ENCODE results near the gene KIF13A. TPM values are rescaled to one million over a fixed set of nuclear protein-coding genes. Genes with fewer than 3 reads are reported as not detected.

The KIF13A gene
- total and polyA plus RNA-seq, 2 experiments from 2014 or later: 39.1 to 96.9 TPM

DNA sequence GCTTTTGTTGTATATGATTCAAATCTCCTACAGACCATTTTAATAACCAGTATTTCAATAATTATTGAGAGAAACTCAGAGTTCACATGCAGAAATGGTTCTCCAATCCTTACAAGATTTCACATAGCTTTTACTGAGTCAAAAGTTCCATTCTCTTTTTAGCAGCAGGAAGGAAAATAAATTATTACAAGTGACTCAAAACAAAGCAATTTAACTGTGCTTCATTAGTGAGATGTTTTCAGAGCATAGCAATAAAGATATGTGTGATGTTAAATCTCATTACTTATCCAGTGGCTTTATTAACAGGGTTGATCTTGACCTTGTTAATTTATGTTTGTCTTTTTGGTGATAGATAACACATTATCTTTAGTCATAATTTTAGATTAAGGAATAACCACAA is 22.0 kb downstream of the KIF13A start:
- Histone ChIP-seq H3K36me3 (no peaks in the 10 kb centered on the region), H3K27me3 (no peaks in the 10 kb centered on the region), H3K4me1 (ENCODE audit: low read depth) (peaks cover 19% of the 10 kb centered on the region), H3K27ac (no peak overlapping the region), H3K9me3 (ENCODE audit: low read depth) (no peaks in the 10 kb centered on the region), H3K4me3 (no peak overlapping the region)
- no peak for DNase-seq (ENCODE audit: low read depth in 1 of 2, low spot score in 1 of 2)
- TF ChIP-seq, protein P1, sequence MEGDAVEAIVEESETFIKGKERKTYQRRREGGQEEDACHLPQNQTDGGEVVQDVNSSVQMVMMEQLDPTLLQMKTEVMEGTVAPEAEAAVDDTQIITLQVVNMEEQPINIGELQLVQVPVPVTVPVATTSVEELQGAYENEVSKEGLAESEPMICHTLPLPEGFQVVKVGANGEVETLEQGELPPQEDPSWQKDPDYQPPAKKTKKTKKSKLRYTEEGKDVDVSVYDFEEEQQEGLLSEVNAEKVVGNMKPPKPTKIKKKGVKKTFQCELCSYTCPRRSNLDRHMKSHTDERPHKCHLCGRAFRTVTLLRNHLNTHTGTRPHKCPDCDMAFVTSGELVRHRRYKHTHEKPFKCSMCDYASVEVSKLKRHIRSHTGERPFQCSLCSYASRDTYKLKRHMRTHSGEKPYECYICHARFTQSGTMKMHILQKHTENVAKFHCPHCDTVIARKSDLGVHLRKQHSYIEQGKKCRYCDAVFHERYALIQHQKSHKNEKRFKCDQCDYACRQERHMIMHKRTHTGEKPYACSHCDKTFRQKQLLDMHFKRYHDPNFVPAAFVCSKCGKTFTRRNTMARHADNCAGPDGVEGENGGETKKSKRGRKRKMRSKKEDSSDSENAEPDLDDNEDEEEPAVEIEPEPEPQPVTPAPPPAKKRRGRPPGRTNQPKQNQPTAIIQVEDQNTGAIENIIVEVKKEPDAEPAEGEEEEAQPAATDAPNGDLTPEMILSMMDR (IDR thresholded peaks at IDR 0.05; ENCODE audit: low read depth, low read length): no peak

DNA sequence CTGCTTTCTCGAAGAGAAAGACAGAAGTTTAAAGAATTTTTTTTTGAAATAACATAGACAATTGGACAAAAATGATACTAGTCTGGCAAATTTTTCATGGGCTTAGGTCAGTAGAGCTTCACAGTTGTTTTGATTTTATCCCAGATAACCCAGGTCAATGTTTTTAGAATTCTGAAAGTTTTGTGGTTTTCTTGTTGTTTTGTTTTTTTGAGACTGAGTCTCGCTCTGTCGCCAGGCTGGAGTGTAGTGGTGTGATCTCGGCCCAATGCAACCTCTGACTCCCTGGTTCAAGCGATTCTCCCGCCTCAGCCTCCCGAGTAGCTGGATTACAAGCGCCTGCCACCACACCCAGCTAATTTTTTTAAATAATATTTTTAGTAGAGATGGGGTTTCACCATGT is 22.8 kb downstream of the KIF13A start:
- H3K27me3 ChIP-seq: no peaks in the 10 kb centered on the region
- TF ChIP-seq, protein P1 (IDR thresholded peaks at IDR 0.05; ENCODE audit: low read depth, low read length): no peak
- H3K27ac ChIP-seq: no peak overlapping the region
- no peak overlapping the region for H3K4me3 ChIP-seq
- H3K4me1 ChIP-seq (ENCODE audit: low read depth): peaks cover 18% of the 10 kb centered on the region
- DNase-seq (ENCODE audit: low read depth in 1 of 2, low spot score in 1 of 2): no peak
- no peaks in the 10 kb centered on the region for H3K36me3 ChIP-seq
- H3K9me3 ChIP-seq (ENCODE audit: low read depth): no peaks in the 10 kb centered on the region

DNA sequence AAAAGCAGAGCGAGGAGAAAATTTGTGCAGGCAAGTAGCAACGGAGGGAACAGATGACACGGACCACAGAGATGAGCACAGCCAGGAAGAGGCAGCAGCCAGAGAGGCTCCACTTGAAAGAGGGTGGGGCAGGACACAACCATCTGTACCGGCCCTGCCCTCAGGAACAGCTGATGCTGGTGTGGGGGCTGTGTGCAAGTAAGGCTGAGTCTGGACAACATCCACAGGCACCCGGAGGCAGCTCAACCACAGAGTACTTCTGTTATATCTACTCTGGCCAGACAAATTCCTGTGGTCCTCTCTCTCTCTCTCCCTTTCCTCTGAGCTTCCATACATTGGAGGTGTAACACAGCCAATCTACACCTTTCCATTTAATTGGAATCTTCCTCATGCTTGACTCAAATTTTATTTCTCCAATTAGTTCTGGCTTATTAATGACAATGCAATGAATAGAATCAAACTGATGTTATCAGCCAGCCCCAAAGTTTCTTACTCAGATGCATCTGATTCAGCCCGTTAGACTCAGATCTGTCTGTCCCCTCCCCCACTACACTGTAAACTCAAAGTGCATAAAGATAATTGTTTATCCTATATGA is 24.9 kb downstream of the KIF13A start:
- H3K9me3 ChIP-seq (ENCODE audit: low read depth): no peaks in the 10 kb centered on the region
- peak; percentile 72 to 97 for DNase-seq (ENCODE audit: low read depth in 1 of 2, low spot score in 1 of 2)

DNA sequence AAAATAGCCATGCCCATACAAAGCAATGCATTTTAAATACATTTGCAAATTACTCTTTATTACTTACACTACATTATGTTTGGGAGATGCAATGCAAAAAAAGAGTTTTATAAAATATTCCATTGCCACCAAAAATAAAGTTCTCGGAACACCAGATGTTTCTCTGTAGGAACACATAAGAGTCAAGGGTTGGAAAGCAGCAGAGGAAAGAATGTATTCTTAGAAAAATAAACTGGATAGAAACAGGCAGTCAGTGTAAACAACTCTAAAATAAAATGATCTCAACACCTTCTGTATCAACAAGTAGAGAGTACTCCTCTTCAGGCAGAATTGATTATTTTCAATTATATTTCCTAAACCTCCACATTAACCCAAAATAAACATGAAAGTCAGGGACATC is 28.1 kb downstream of the KIF13A start:
- DNase-seq (ENCODE audit: low read depth in 1 of 2, low spot score in 1 of 2): no peak
- Histone ChIP-seq H3K27ac (no peak overlapping the region), H3K27me3 (no peaks in the 10 kb centered on the region), H3K36me3 (no peaks in the 10 kb centered on the region), H3K4me1 (ENCODE audit: low read depth) (peaks cover 18% of the 10 kb centered on the region), H3K9me3 (ENCODE audit: low read depth) (no peaks in the 10 kb centered on the region), H3K4me3 (no peak overlapping the region)
- TF ChIP-seq, protein P1 (IDR thresholded peaks at IDR 0.05; ENCODE audit: low read depth, low read length): no peak

More for the DNA sequence above, 24.9 kb downstream of the KIF13A start:
- peaks cover 22% of the 10 kb centered on the region for H3K4me1 ChIP-seq (ENCODE audit: low read depth)
- no peaks in the 10 kb centered on the region for H3K27me3 ChIP-seq
- H3K4me3 ChIP-seq: no peak overlapping the region
- no peaks in the 10 kb centered on the region for H3K36me3 ChIP-seq
- peak overlapping the region; percentile 66 for H3K27ac ChIP-seq
- TF ChIP-seq, protein P1 (IDR thresholded peaks at IDR 0.05; ENCODE audit: low read depth, low read length): no peak

DNA sequence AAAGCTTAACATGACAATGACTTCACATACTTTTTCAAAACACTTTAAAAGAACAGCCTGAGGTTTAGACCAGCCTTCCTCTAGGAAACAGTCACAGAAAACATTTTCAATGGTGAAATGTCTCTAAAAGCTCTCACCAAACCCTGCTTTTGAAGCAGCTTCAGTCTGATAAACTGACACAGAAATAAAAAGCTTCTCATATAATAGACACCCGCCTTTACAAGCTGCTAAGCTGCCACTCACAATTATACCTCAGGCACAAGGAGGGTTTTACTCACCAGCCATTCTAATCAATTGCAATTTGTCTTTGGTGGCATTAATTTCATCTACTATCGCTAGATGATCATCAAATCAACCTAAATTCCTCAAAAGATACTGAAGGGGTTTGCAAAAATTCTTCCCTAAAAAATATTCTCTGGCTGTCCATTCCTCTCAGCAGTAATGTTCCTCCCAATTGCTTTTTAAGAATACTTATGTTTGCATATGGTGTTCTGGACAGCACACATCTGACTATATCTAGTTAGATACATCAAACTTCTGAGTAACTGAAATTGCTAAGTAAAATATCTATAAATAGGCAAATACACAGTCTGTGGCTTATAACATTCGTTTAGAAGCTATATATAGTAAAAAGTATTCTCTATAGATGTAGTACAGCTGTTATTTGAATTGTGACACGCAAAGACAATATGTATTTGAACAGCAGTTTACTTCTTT is 29.4 kb downstream of the KIF13A start:
- Histone ChIP-seq H3K27ac (peak overlapping the region; percentile 49), H3K4me1 (ENCODE audit: low read depth) (peaks cover 18% of the 10 kb centered on the region), H3K27me3 (no peaks in the 10 kb centered on the region), H3K9me3 (ENCODE audit: low read depth) (no peaks in the 10 kb centered on the region), H3K36me3 (no peaks in the 10 kb centered on the region), H3K4me3 (no peak overlapping the region)
- TF ChIP-seq, protein P1 (IDR thresholded peaks at IDR 0.05; ENCODE audit: low read depth, low read length): no peak
- DNase-seq (ENCODE audit: low read depth in 1 of 2, low spot score in 1 of 2): no peak
